Measurements from ENCODE around the gene PFN1. TPM values are rescaled to one million over a fixed set of nuclear protein-coding genes. Genes with fewer than 3 reads are reported as not detected.

The PFN1 gene
- total and polyA plus RNA-seq, 9 donors, result 201 to 542 (median 323) TPM

DNA sequence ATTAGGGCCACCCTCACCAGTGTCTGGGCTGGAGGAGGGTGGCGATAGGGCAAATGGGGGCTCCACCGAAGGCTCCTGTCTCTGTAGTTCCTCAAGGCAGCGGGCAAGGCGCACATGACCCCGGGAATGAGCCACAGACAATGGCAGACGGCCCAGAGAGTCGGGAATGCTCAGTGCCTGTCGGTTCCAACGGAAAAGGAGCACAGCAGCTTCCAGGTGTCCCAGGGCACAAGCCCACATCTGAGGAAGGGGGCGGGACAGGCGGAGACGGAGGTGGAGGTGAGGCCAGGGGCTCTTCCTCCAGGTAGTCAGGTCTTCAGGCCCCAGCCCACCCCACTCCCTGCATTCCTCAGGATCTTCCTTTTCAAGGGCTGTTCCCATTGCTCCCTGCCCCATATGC, 24.4 kb upstream of the PFN1 start:
- TF ChIP-seq, protein P1, sequence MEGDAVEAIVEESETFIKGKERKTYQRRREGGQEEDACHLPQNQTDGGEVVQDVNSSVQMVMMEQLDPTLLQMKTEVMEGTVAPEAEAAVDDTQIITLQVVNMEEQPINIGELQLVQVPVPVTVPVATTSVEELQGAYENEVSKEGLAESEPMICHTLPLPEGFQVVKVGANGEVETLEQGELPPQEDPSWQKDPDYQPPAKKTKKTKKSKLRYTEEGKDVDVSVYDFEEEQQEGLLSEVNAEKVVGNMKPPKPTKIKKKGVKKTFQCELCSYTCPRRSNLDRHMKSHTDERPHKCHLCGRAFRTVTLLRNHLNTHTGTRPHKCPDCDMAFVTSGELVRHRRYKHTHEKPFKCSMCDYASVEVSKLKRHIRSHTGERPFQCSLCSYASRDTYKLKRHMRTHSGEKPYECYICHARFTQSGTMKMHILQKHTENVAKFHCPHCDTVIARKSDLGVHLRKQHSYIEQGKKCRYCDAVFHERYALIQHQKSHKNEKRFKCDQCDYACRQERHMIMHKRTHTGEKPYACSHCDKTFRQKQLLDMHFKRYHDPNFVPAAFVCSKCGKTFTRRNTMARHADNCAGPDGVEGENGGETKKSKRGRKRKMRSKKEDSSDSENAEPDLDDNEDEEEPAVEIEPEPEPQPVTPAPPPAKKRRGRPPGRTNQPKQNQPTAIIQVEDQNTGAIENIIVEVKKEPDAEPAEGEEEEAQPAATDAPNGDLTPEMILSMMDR (IDR thresholded peaks at IDR 0.05), result no peak
- TF ChIP-seq EP300 (IDR thresholded peaks at IDR 0.05) (no peak), POLR2A (IDR thresholded peaks at IDR 0.05) (no peak)
- no peaks in the 10 kb centered on the region for H3K9me3 ChIP-seq
- intact Hi-C loops (cut with DNase I), result no loop called here
- no peak overlapping the region for H3K27ac ChIP-seq
- H3K36me3 ChIP-seq, result no peaks in the 10 kb centered on the region
- H3K27me3 ChIP-seq, result no peaks in the 10 kb centered on the region
- no peak overlapping the region for H3K4me3 ChIP-seq
- peaks cover 6% of the 10 kb centered on the region for H3K4me1 ChIP-seq (ENCODE audit: insufficient read depth)
- WGBS, 3 donors, result 78 to 80% (median 78%) methylated on average over 12 of the region's 12 CpGs
- DNase-seq, result no peak

DNA sequence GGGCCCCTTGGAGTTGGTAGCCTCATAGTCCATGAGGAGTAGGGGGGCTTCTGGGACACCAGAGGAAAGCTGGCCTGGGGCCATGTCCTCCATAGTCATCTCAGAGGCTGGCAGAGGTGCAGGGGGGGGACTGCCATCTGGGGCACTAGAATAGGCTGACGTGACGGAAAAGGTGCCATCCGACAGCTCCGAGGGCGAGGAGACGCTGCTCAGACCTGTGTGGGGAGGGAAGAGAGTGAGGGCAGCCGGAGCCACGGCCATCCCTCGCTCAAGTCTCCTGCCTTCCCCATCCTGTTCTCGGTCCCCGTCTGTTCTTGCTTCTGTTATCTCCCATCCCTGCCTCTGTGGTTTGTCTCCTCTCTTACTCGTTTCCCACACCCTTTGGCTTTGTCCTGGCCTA, 24.0 kb upstream of the PFN1 start:
- no peaks in the 10 kb centered on the region for H3K36me3 ChIP-seq

DNA sequence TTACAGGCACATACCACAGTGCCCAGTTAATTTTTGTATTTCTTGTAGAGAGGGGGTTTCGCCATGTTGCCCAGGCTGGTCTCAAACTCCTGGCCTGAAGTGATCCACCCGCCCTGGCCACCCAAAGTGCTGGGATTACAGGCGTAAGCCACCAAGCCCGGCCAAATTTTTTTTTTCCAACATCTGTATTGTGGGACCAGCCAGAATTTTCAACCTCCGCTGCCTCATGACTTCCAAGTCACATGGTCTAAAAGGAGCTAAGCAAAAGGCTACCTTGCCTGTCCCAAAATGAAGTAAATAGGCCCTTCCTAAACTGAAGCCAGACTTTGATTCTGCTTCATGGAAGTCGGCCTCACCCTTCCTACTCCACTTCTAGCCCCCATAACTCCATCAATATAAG, 23.5 kb upstream of the PFN1 start:
- Histone ChIP-seq H3K4me1 (ENCODE audit: insufficient read depth) (peaks cover 6% of the 10 kb centered on the region), H3K27ac (no peak overlapping the region), H3K36me3 (no peaks in the 10 kb centered on the region), H3K27me3 (no peaks in the 10 kb centered on the region), H3K4me3 (no peak overlapping the region), H3K9me3 (no peaks in the 10 kb centered on the region)
- TF ChIP-seq EP300 (IDR thresholded peaks at IDR 0.05) (no peak), POLR2A (IDR thresholded peaks at IDR 0.05) (no peak)
- TF ChIP-seq, protein P1 (IDR thresholded peaks at IDR 0.05), result no peak
- intact Hi-C loops (cut with DNase I), result no loop called here
- 81 to 90% (median 86%) methylated on average over 6 of the region's 6 CpGs for WGBS, 3 donors
- no peak for DNase-seq

More for the DNA sequence above, 24.0 kb upstream of the PFN1 start:
- TF ChIP-seq POLR2A (IDR thresholded peaks at IDR 0.05) (no peak), EP300 (IDR thresholded peaks at IDR 0.05) (no peak)
- TF ChIP-seq, protein P1 (IDR thresholded peaks at IDR 0.05), result no peak
- no peak overlapping the region for H3K4me3 ChIP-seq
- no peak overlapping the region for H3K27ac ChIP-seq
- H3K27me3 ChIP-seq, result no peaks in the 10 kb centered on the region
- intact Hi-C loops (cut with DNase I), result no loop called here
- H3K9me3 ChIP-seq, result no peaks in the 10 kb centered on the region
- peaks cover 6% of the 10 kb centered on the region for H3K4me1 ChIP-seq (ENCODE audit: insufficient read depth)
- DNase-seq, result no peak
- WGBS, 3 donors, result 86 to 92% (median 88%) methylated on average over 12 of the region's 12 CpGs

DNA sequence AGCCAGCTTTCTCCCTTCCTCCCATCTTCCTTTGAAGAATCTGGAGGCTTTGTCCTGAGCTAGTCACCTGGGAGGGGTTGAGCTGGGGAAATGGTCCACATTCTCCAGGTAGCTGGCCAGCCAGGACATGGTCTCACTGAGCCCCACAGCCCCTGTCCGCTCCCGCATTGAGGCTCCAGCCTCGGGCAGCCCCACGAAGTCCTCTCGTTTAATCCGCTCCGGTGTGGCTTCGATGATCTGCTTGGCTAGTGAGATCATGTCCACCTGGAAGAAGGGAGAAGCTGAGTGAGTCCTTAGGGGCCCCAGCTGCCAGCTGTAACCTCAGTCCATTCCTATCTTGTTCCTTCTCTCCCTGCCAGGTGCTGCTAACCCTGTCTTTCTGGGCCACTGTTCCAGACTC, 21.9 kb upstream of the PFN1 start:
- H3K9me3 ChIP-seq, result no peaks in the 10 kb centered on the region
- H3K27ac ChIP-seq, result no peak overlapping the region
- WGBS, 3 donors, result 86 to 94% (median 87%) methylated on average over 8 of the region's 8 CpGs
- TF ChIP-seq, protein P1 (IDR thresholded peaks at IDR 0.05), result no peak
- TF ChIP-seq EP300 (IDR thresholded peaks at IDR 0.05), result no peak
- TF ChIP-seq POLR2A (IDR thresholded peaks at IDR 0.05), result no peak
- no peaks in the 10 kb centered on the region for H3K27me3 ChIP-seq
- no peak for DNase-seq
- H3K4me3 ChIP-seq, result no peak overlapping the region
- no peaks in the 10 kb centered on the region for H3K36me3 ChIP-seq
- peaks cover 8% of the 10 kb centered on the region for H3K4me1 ChIP-seq (ENCODE audit: insufficient read depth)
- intact Hi-C loops (cut with DNase I), result no loop called here

Measured in ovary (tissue), 9 donors.